Fibroblast of pulmonary artery (primary cell): ENCODE data around the gene MAP2K1.
"Not testable (repeated sequence)": the region's sequence is repeated elsewhere in the genome, so short reads cannot be mapped to it uniquely, and the experiment has no call there.

Experiments
- DNase-seq: peaks from one replicate; pipeline ENCODE4 v3.0.0-alpha.2; 2010; ENCODE audit warnings: low read depth
- H3K4me3 ChIP-seq: replicated peaks from 2 replicates; pipeline ENCODE4 v1.5.1; 2011; ENCODE audit warnings: low read depth, mild to moderate bottlenecking, control low read depth, low read length, moderate library complexity
- CTCF ChIP-seq: IDR thresholded peaks from 2 replicates; pipeline ENCODE4 v1.5.1; 2011; ENCODE audit warnings: mild to moderate bottlenecking, control low read depth, low read length, inconsistent platforms; ENCODE audit errors: missing control alignments

Gene MAP2K1

GRCh38 chr15:66462627-66463026 lies 75.9 kb downstream of the MAP2K1 start:
- TF ChIP-seq CTCF: no peak
- H3K4me3 ChIP-seq: no peak overlapping the region
- no peak for DNase-seq

GRCh38 chr15:66465294-66465693 lies 78.6 kb downstream of the MAP2K1 start:
- not testable (repeated sequence) for DNase-seq

GRCh38 chr15:66467162-66468040 lies 80.7 kb downstream of the MAP2K1 start:
- not testable (repeated sequence) for H3K4me3 ChIP-seq, DNase-seq

More at GRCh38 chr15:66465294-66465693, 78.6 kb downstream of the MAP2K1 start:
- H3K4me3 ChIP-seq: not testable (repeated sequence)

- H3K4me3 ChIP-seq, DNase-seq: not testable (repeated sequence)
These were observed 84.1 kb downstream of the MAP2K1 start for GRCh38 chr15:66470825-66471224.

GRCh38 chr15:66472176-66472999 lies 85.7 kb downstream of the MAP2K1 start:
- no peak overlapping the region for H3K4me3 ChIP-seq
- TF ChIP-seq CTCF: no peak
- DNase-seq: peak; percentile 41

- H3K4me3 ChIP-seq: no peak overlapping the region
- DNase-seq: no peak
- TF ChIP-seq CTCF: no peak
These were observed 87.4 kb downstream of the MAP2K1 start for GRCh38 chr15:66474135-66474534.

GRCh38 chr15:66474963-66475362 lies 88.3 kb downstream of the MAP2K1 start:
- no peak for TF ChIP-seq CTCF
- DNase-seq: no peak
- no peak overlapping the region for H3K4me3 ChIP-seq

- no peak for DNase-seq
- H3K4me3 ChIP-seq: no peak overlapping the region
- no peak for TF ChIP-seq CTCF
These were observed 89.8 kb downstream of the MAP2K1 start for GRCh38 chr15:66476535-66476934.
